Measurements from ENCODE around the gene SWT1.
A peak's percentile ranks its signal among the peaks of the same experiment; 100 is the strongest.

The SWT1 gene

GRCh38 chr1:185324118-185324517 lies 167.2 kb downstream of the SWT1 start:
- no peak for DNase-seq

GRCh38 chr1:185325413-185325812 lies 168.4 kb downstream of the SWT1 start:
- DNase-seq: no peak

GRCh38 chr1:185328255-185328654 lies 171.3 kb downstream of the SWT1 start:
- no peak for DNase-seq

- no peak for DNase-seq
Observed at GRCh38 chr1:185334182-185334581, 177.2 kb downstream of the SWT1 start.

- peak; percentile 41 for DNase-seq
Observed at GRCh38 chr1:185337246-185337645, 180.3 kb downstream of the SWT1 start.

GRCh38 chr1:185338719-185339622 lies 182.0 kb downstream of the SWT1 start:
- no peak for DNase-seq

GRCh38 chr1:185341196-185341781 lies 184.3 kb downstream of the SWT1 start:
- no peak for DNase-seq

Measured in fibroblast of skin of abdomen (primary cell).